Measurements from ENCODE around the gene PRAMEF5. TPM values are rescaled to one million over a fixed set of nuclear protein-coding genes. Genes with fewer than 3 reads are reported as not detected.
"Not testable (repeated sequence)": the region's sequence is repeated elsewhere in the genome, so short reads cannot be mapped to it uniquely, and the experiment has no call there.

PRAMEF5 gene
- not detected for polyA plus RNA-seq (2013, experiment 1 of 2)
- polyA plus RNA-seq (2013, experiment 2 of 2): not detected

- no CpG with 5 or more reads among the region's 5 CpGs for WGBS, 2 experiments (ENCODE audit: insufficient coverage in 2 of 2)
- H3K4me3 ChIP-seq (ENCODE audit: extremely low read depth, insufficient read depth, low read length, poor library complexity, severe bottlenecking); H3K9me3 ChIP-seq (ENCODE audit: control insufficient read depth, low read length); H3K4me1 ChIP-seq (ENCODE audit: control insufficient read depth, insufficient read depth, low read length, poor library complexity, severe bottlenecking); H3K36me3 ChIP-seq (ENCODE audit: control insufficient read depth, insufficient read depth, low read length); H3K27ac ChIP-seq (ENCODE audit: low read depth, low read length, severe bottlenecking): not testable (repeated sequence)
Measured at GRCh38 chr1:13253898-13254297, at the start of gene PRAMEF5. Gene PRAMEF5, plus strand, starts transcription at chr1:13254198. Its CDS starts 5,071 bp downstream, at chr1:13259269.

GRCh38 chr1:13208712-13209111 is 45.3 kb upstream of the PRAMEF5 start:
- H3K4me3 ChIP-seq (ENCODE audit: extremely low read depth, insufficient read depth, low read length, poor library complexity, severe bottlenecking); H3K4me1 ChIP-seq (ENCODE audit: control insufficient read depth, insufficient read depth, low read length, poor library complexity, severe bottlenecking); H3K9me3 ChIP-seq (ENCODE audit: control insufficient read depth, low read length); H3K36me3 ChIP-seq (ENCODE audit: control insufficient read depth, insufficient read depth, low read length); H3K27ac ChIP-seq (ENCODE audit: low read depth, low read length, severe bottlenecking): not testable (repeated sequence)
- no CpG with 5 or more reads among the region's 9 CpGs for WGBS, 2 experiments (ENCODE audit: insufficient coverage in 2 of 2)

- not testable (repeated sequence) for H3K9me3 ChIP-seq (ENCODE audit: control insufficient read depth, low read length); H3K4me3 ChIP-seq (ENCODE audit: extremely low read depth, insufficient read depth, low read length, poor library complexity, severe bottlenecking); H3K36me3 ChIP-seq (ENCODE audit: control insufficient read depth, insufficient read depth, low read length); H3K4me1 ChIP-seq (ENCODE audit: control insufficient read depth, insufficient read depth, low read length, poor library complexity, severe bottlenecking); H3K27ac ChIP-seq (ENCODE audit: low read depth, low read length, severe bottlenecking)
- no CpG with 5 or more reads among the region's 7 CpGs for WGBS, 2 experiments (ENCODE audit: insufficient coverage in 2 of 2)
Measured at GRCh38 chr1:13216619-13217018, 37.4 kb upstream of the PRAMEF5 start.

- H3K9me3 ChIP-seq (ENCODE audit: control insufficient read depth, low read length); H3K4me1 ChIP-seq (ENCODE audit: control insufficient read depth, insufficient read depth, low read length, poor library complexity, severe bottlenecking); H3K4me3 ChIP-seq (ENCODE audit: extremely low read depth, insufficient read depth, low read length, poor library complexity, severe bottlenecking); H3K36me3 ChIP-seq (ENCODE audit: control insufficient read depth, insufficient read depth, low read length); H3K27ac ChIP-seq (ENCODE audit: low read depth, low read length, severe bottlenecking): not testable (repeated sequence)
- WGBS, 2 experiments (ENCODE audit: insufficient coverage in 2 of 2): no CpG with 5 or more reads among the region's 3 CpGs
Measured at GRCh38 chr1:13219203-13219602, 34.8 kb upstream of the PRAMEF5 start.

GRCh38 chr1:13222788-13223187 is 31.2 kb upstream of the PRAMEF5 start:
- peaks cover 25% of the 10 kb centered on the region for H3K9me3 ChIP-seq (ENCODE audit: control insufficient read depth, low read length)
- H3K36me3 ChIP-seq (ENCODE audit: control insufficient read depth, insufficient read depth, low read length); H3K4me1 ChIP-seq (ENCODE audit: control insufficient read depth, insufficient read depth, low read length, poor library complexity, severe bottlenecking); H3K4me3 ChIP-seq (ENCODE audit: extremely low read depth, insufficient read depth, low read length, poor library complexity, severe bottlenecking); H3K27ac ChIP-seq (ENCODE audit: low read depth, low read length, severe bottlenecking): not testable (repeated sequence)
- no CpG with 5 or more reads among the region's 4 CpGs for WGBS, 2 experiments (ENCODE audit: insufficient coverage in 2 of 2)

GRCh38 chr1:13224480-13225060 is 29.4 kb upstream of the PRAMEF5 start:
- Histone ChIP-seq H3K9me3 (ENCODE audit: control insufficient read depth, low read length) (peaks cover 40% of the 10 kb centered on the region), H3K27ac (ENCODE audit: low read depth, low read length, severe bottlenecking) (no peak overlapping the region), H3K4me3 (ENCODE audit: extremely low read depth, insufficient read depth, low read length, poor library complexity, severe bottlenecking) (no peak overlapping the region), H3K4me1 (ENCODE audit: control insufficient read depth, insufficient read depth, low read length, poor library complexity, severe bottlenecking) (no peaks in the 10 kb centered on the region), H3K36me3 (ENCODE audit: control insufficient read depth, insufficient read depth, low read length) (no peaks in the 10 kb centered on the region)
- WGBS, 2 experiments (ENCODE audit: insufficient coverage in 2 of 2): 62 to 72% methylated on average over 4 to 5 of the region's 5 CpGs

GRCh38 chr1:13225675-13226204 is 28.3 kb upstream of the PRAMEF5 start, which contains the start of gene PRAMEF18:
Gene PRAMEF18, minus strand, starts transcription at chr1:13226154. Its CDS starts 48 bp downstream, at chr1:13226106.
- H3K27ac ChIP-seq (ENCODE audit: low read depth, low read length, severe bottlenecking); H3K4me3 ChIP-seq (ENCODE audit: extremely low read depth, insufficient read depth, low read length, poor library complexity, severe bottlenecking); H3K4me1 ChIP-seq (ENCODE audit: control insufficient read depth, insufficient read depth, low read length, poor library complexity, severe bottlenecking); H3K36me3 ChIP-seq (ENCODE audit: control insufficient read depth, insufficient read depth, low read length): not testable (repeated sequence)
- WGBS, 2 experiments (ENCODE audit: insufficient coverage in 2 of 2): 52 to 65% methylated on average over 5 to 6 of the region's 9 CpGs
- peaks cover 42% of the 10 kb centered on the region for H3K9me3 ChIP-seq (ENCODE audit: control insufficient read depth, low read length)

GRCh38 chr1:13227271-13228055 is 26.5 kb upstream of the PRAMEF5 start:
- H3K9me3 ChIP-seq (ENCODE audit: control insufficient read depth, low read length): peaks cover 52% of the 10 kb centered on the region
- 53 to 61% methylated on average over 7 to 8 of the region's 8 CpGs for WGBS, 2 experiments (ENCODE audit: insufficient coverage in 2 of 2)
- H3K36me3 ChIP-seq (ENCODE audit: control insufficient read depth, insufficient read depth, low read length); H3K27ac ChIP-seq (ENCODE audit: low read depth, low read length, severe bottlenecking); H3K4me3 ChIP-seq (ENCODE audit: extremely low read depth, insufficient read depth, low read length, poor library complexity, severe bottlenecking); H3K4me1 ChIP-seq (ENCODE audit: control insufficient read depth, insufficient read depth, low read length, poor library complexity, severe bottlenecking): not testable (repeated sequence)

- WGBS, 2 experiments (ENCODE audit: insufficient coverage in 2 of 2): 63 to 68% methylated on average over 7 of the region's 7 CpGs
- Histone ChIP-seq H3K9me3 (ENCODE audit: control insufficient read depth, low read length) (peaks cover 59% of the 10 kb centered on the region), H3K4me3 (ENCODE audit: extremely low read depth, insufficient read depth, low read length, poor library complexity, severe bottlenecking) (no peak overlapping the region), H3K27ac (ENCODE audit: low read depth, low read length, severe bottlenecking) (no peak overlapping the region), H3K4me1 (ENCODE audit: control insufficient read depth, insufficient read depth, low read length, poor library complexity, severe bottlenecking) (no peaks in the 10 kb centered on the region), H3K36me3 (ENCODE audit: control insufficient read depth, insufficient read depth, low read length) (no peaks in the 10 kb centered on the region)
Measured at GRCh38 chr1:13228343-13228781, 25.6 kb upstream of the PRAMEF5 start.

GRCh38 chr1:13230096-13230495 is 23.9 kb upstream of the PRAMEF5 start:
- not testable (repeated sequence) for H3K36me3 ChIP-seq (ENCODE audit: control insufficient read depth, insufficient read depth, low read length); H3K4me3 ChIP-seq (ENCODE audit: extremely low read depth, insufficient read depth, low read length, poor library complexity, severe bottlenecking); H3K27ac ChIP-seq (ENCODE audit: low read depth, low read length, severe bottlenecking); H3K4me1 ChIP-seq (ENCODE audit: control insufficient read depth, insufficient read depth, low read length, poor library complexity, severe bottlenecking)
- H3K9me3 ChIP-seq (ENCODE audit: control insufficient read depth, low read length): peaks cover 67% of the 10 kb centered on the region
- WGBS, 2 experiments (ENCODE audit: insufficient coverage in 2 of 2): 73 to 85% methylated on average over 4 to 5 of the region's 5 CpGs

GRCh38 chr1:13230601-13231000 is 23.4 kb upstream of the PRAMEF5 start:
- not testable (repeated sequence) for H3K27ac ChIP-seq (ENCODE audit: low read depth, low read length, severe bottlenecking); H3K4me3 ChIP-seq (ENCODE audit: extremely low read depth, insufficient read depth, low read length, poor library complexity, severe bottlenecking); H3K4me1 ChIP-seq (ENCODE audit: control insufficient read depth, insufficient read depth, low read length, poor library complexity, severe bottlenecking); H3K36me3 ChIP-seq (ENCODE audit: control insufficient read depth, insufficient read depth, low read length)
- H3K9me3 ChIP-seq (ENCODE audit: control insufficient read depth, low read length): peaks cover 70% of the 10 kb centered on the region
- 67 to 75% methylated on average over 2 of the region's 2 CpGs for WGBS, 2 experiments (ENCODE audit: insufficient coverage in 2 of 2)

All from mesodermal cell (in vitro differentiated cells).